Activated B cell treated with CpG ODN at 0.5 μM for 24 hours (primary cell): ENCODE data around the gene FBLL1. TPM values are rescaled to one million over a fixed set of nuclear protein-coding genes. Genes with fewer than 3 reads are reported as not detected.
"Not testable (repeated sequence)": the region's sequence is repeated elsewhere in the genome, so short reads cannot be mapped to it uniquely, and the experiment has no call there.

Experiments used
- ATAC-seq: fragments of 200-7000 bp; cut with Tn5 transposase; one replicate; pipeline ENCODE4 v1.10.0; 2021; ENCODE audit warnings: low read depth, mild to moderate bottlenecking, moderate library complexity
- CTCF ChIA-PET: fragments of 350-600 bp; sonication (Branson Sonifier 250); formaldehyde crosslinking; loops from one replicate; lab custom pipeline; 2021; ENCODE audit warnings: antibody characterized with exemption; lab: Charles Lee
- POLR2A ChIA-PET: fragments of 350-600 bp; sonication (Branson Sonifier 250); formaldehyde crosslinking; loops from one replicate; lab custom pipeline; 2021; ENCODE audit warnings: antibody characterized with exemption; lab: Charles Lee
- DNase-seq: peaks from one replicate; pipeline ENCODE4 v3.0.0; 2022
- H3K27ac Mint-ChIP-seq: one replicate; pipeline ENCODE4 v1.8.0; 2020; ENCODE audit warnings: mixed read lengths
- H3K27me3 Mint-ChIP-seq: one replicate; pipeline ENCODE4 v1.8.0; 2021; ENCODE audit warnings: mixed read lengths
- H3K36me3 Mint-ChIP-seq: one replicate; pipeline ENCODE4 v1.8.0; 2021; ENCODE audit warnings: low read depth, mixed read lengths
- H3K4me1 Mint-ChIP-seq: one replicate; pipeline ENCODE4 v1.8.0; 2021; ENCODE audit warnings: mixed read lengths
- H3K4me3 Mint-ChIP-seq: one replicate; pipeline ENCODE4 v1.8.0; 2020; ENCODE audit warnings: mild to moderate bottlenecking, mixed read lengths
- H3K9me3 Mint-ChIP-seq: one replicate; pipeline ENCODE4 v1.8.0; 2020; ENCODE audit warnings: mixed read lengths
- CTCF ChIP-seq: fragments of 200-600 bp; IDR thresholded peaks from one replicate; pipeline ENCODE4 v1.8.0; 2022; ENCODE audit warnings: antibody characterized with exemption, mild to moderate bottlenecking
- intact Hi-C: fragments of 100-400 bp; cut with micrococcal nuclease; formaldehyde crosslinking; loops from one replicate; pipeline ENCODE4 v1.15.1; 2024
- total RNA-seq: library from RNA; stranded (reverse); gene quantifications from 2 replicates; pipeline ENCODE4 v1.2.3, GENCODE V29; 2022

FBLL1 gene
- total RNA-seq, 1 donor from 2014 or later = 0.20 TPM

- intact Hi-C loops = no loop called here
- TF ChIP-seq CTCF = no peak
- ATAC-seq = no peak
- Mint-ChIP-seq H3K4me1 (peaks cover 9% of the 10 kb centered on the region), H3K9me3 (no peaks in the 10 kb centered on the region), H3K36me3 (no peaks in the 10 kb centered on the region), H3K27me3 (peaks cover 31% of the 10 kb centered on the region), H3K27ac (no peak overlapping the region), H3K4me3 (no peak overlapping the region)
- POLR2A ChIA-PET = no interaction called here
- CTCF ChIA-PET = no interaction called here
- DNase-seq = no peak
Measured at GRCh38 chr5:168531191-168531590, 2.1 kb downstream of the FBLL1 start.

- CTCF ChIA-PET = no interaction called here
- intact Hi-C loops = no loop called here
- Mint-ChIP-seq H3K4me1 (peaks cover 9% of the 10 kb centered on the region), H3K27ac (no peak overlapping the region), H3K36me3 (no peaks in the 10 kb centered on the region), H3K9me3 (no peaks in the 10 kb centered on the region), H3K27me3 (peaks cover 31% of the 10 kb centered on the region), H3K4me3 (no peak overlapping the region)
- TF ChIP-seq CTCF = no peak
- ATAC-seq (no peak), DNase-seq (no peak)
- POLR2A ChIA-PET = no interaction called here
Measured at GRCh38 chr5:168531987-168532864, 3.1 kb downstream of the FBLL1 start.

- POLR2A ChIA-PET, H3K4me3 Mint-ChIP-seq, CTCF ChIA-PET, H3K9me3 Mint-ChIP-seq, H3K27ac Mint-ChIP-seq, intact Hi-C loops, DNase-seq, H3K36me3 Mint-ChIP-seq, H3K4me1 Mint-ChIP-seq, ATAC-seq: not testable (repeated sequence)
- peaks cover 18% of the 10 kb centered on the region for H3K27me3 Mint-ChIP-seq
Measured at GRCh38 chr5:168534351-168534750, 5.2 kb downstream of the FBLL1 start.

- no peak for ATAC-seq
- no peaks in the 10 kb centered on the region for H3K36me3 Mint-ChIP-seq
- H3K27me3 Mint-ChIP-seq = peaks cover 6% of the 10 kb centered on the region
- no peaks in the 10 kb centered on the region for H3K9me3 Mint-ChIP-seq
- POLR2A ChIA-PET = no interaction called here
- no peak overlapping the region for H3K4me3 Mint-ChIP-seq
- no peak for TF ChIP-seq CTCF
- DNase-seq = no peak
- H3K4me1 Mint-ChIP-seq = no peaks in the 10 kb centered on the region
- intact Hi-C loops = no loop called here
- no peak overlapping the region for H3K27ac Mint-ChIP-seq
- CTCF ChIA-PET = no interaction called here
Measured at GRCh38 chr5:168537176-168537575, 8.1 kb downstream of the FBLL1 start.

- Mint-ChIP-seq H3K4me1 (no peaks in the 10 kb centered on the region), H3K9me3 (no peaks in the 10 kb centered on the region), H3K27ac (no peak overlapping the region), H3K4me3 (no peak overlapping the region), H3K27me3 (no peaks in the 10 kb centered on the region), H3K36me3 (peaks cover 65% of the 10 kb centered on the region)
- CTCF ChIA-PET = no interaction called here
- DNase-seq = no peak
- no peak for ATAC-seq
- POLR2A ChIA-PET = no interaction called here
- TF ChIP-seq CTCF = no peak
- intact Hi-C loops = no loop called here
Measured at GRCh38 chr5:168549554-168549953, 20.4 kb downstream of the FBLL1 start.
